GM20431 (cell line): ENCODE measurements around the gene CSHL1.
"Not testable (repeated sequence)": the region's sequence is repeated elsewhere in the genome, so short reads cannot be mapped to it uniquely, and the experiment has no call there.

Experiments used
- in situ Hi-C: fragments of 300-500 bp; cut with MseI, MboI; formaldehyde crosslinking; loops from one replicate; pipeline ENCODE4 v1.15.0; 2020; ENCODE audit warnings: low sequenced_read_pairs; ENCODE audit not compliant: unreplicated experiment

Gene CSHL1

DNA sequence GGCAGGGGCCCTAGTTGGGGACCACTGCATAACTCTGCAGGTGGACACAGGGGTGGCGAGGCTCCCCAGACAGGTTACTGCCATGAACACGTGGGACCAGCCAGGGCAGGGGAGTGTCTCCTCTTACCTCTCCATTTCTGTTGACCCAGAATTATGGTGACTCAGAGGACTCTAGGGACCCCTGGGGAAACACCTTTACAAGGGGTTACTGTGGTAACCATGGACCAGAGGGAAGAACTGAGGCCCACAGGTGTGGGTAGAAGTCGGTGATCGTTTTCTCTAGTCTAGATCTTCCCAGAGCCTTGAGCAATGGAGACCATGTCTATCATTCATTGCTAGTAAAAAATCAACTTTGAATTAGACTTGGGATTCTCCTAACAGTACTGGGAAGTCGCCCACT lies 9.7 kb upstream of the CSHL1 start:
- in situ Hi-C loops, result loop anchor here (25.0 kb wide), 1 partner anchor 342 kb away; the partner anchor contains the start of gene TEX2

DNA sequence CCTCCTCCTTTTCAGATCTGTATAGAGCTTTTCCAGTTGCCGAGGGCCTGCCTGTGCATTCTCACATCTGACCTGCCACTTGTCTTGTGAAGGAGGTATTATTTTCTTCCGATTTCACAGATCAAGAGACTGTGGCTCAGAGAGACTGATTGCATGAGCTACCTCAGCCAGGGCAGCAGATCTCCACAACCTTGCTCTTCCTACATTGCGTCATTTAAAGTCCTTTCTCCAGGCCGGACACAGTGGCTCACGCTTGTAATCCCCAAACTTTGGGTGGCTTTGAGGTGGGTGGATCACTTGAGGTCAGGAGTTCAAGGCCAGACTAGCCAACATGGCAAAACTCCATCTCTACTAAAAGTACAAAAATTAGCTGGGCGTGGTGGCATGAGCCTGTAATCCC lies 9.0 kb upstream of the CSHL1 start:
- in situ Hi-C loops, result loop anchor here (25.0 kb wide), 1 partner anchor 342 kb away; the partner anchor contains the start of gene TEX2

DNA sequence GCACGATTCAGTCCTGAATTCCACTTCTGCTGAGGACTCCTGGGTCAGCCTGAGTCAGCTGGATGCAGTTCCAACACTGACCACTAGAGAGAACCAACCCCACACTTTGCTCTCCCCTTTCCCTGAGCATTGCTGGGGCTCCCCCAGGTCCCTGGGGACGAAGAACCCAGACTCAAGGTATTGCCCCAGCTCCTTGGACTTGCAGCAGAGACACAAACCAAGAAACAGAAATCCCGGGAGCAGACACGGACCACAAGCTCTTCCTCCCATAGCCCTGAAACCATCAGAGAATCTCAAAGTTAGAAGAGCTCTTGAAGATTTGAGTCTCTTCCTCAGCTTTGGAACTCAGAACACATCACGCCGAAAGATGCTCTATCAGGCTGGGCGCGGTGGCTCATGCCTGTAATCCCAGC lies 8.3 kb upstream of the CSHL1 start:
- in situ Hi-C loops, result loop anchor here (25.0 kb wide), 1 partner anchor 343 kb away; the partner anchor contains the start of gene TEX2

DNA sequence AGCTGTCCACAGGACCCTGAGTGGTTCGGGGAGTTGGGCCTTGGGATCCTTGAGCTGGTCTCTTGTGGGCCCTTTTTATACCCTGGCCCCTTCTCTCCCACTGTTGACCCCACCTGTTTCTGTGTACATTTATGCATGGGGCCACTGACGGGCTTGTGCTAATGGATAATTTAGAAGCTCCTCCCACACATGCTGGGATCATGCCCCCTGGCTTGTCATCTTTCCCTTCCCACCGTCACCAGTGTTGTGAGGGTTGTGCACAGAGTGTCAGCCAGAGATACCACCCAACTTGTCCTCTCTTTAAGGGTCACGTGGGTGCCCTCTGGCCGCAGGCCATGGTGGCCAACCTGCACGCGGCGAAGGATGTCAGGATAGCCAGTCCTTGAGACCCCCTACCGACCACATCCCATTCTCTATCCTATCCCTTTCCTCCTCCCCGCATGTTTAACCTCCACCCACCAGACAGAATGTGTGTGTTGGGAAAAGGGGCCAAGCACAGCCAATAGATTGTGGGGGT lies 7.8 kb upstream of the CSHL1 start, which contains the start of gene GH1:
TSS of gene GH1 (minus strand) at position 51 of the 517 bp plus-strand sequence. CDS start 63 bp downstream, outside the sequence.
- in situ Hi-C loops, result loop anchor here (25.0 kb wide), 1 partner anchor 343 kb away; the partner anchor contains the start of gene TEX2

DNA sequence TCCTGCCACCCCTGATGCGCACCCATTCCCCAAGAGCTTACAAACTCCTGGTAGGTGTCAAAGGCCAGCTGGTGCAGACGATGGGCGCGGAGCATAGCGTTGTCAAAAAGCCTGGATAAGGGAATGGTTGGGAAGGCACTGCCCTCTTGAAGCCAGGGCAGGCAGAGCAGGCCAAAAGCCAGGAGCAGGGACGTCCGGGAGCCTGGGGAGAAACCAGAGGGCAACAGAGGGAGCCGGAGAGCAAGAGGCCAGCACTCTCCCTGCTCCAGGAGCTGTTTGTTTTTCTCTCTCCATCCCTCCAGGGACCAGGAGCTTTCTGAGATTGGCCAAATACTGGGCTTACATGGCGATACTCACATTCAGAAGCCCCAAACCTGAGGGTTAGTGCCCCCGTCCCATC lies 7.2 kb upstream of the CSHL1 start:
- in situ Hi-C loops, result loop anchor here (25.0 kb wide), 1 partner anchor 344 kb away; the partner anchor contains the start of gene TEX2

DNA sequence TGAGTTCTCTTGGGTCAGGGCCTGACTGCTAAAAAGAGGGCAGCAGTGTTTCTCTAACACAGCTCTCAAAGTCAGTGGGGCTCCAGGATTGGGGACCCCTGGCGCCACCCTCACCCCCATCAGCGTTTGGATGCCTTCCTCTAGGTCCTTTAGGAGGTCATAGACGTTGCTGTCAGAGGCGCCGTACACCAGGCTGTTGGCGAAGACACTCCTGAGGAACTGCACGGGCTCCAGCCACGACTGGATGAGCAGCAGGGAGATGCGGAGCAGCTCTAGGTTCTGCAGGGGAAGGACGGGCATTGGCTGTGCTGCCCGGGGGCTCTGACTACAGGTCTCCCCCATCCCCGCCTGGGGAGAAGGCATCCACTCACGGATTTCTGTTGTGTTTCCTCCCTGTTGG lies 6.6 kb upstream of the CSHL1 start:
- in situ Hi-C loops, result loop anchor here (25.0 kb wide), 1 partner anchor 345 kb away; the partner anchor contains the start of gene TEX2

DNA sequence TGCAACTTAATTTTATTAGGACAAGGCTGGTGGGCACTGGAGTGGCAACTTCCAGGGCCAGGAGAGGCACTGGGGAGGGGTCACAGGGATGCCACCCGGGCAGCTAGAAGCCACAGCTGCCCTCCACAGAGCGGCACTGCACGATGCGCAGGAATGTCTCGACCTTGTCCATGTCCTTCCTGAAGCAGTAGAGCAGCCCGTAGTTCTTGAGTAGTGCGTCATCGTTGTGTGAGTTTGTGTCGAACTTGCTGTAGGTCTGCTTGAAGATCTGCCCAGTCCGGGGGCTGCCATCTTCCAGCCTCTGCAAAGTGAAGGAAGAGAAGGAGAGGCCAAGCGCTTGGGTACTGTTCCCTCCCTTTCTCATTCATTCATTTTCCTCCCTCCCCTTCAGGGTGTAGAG lies 6.1 kb upstream of the CSHL1 start:
- in situ Hi-C loops, result loop anchor here (25.0 kb wide), 1 partner anchor 345 kb away; the partner anchor contains the start of gene TEX2

DNA sequence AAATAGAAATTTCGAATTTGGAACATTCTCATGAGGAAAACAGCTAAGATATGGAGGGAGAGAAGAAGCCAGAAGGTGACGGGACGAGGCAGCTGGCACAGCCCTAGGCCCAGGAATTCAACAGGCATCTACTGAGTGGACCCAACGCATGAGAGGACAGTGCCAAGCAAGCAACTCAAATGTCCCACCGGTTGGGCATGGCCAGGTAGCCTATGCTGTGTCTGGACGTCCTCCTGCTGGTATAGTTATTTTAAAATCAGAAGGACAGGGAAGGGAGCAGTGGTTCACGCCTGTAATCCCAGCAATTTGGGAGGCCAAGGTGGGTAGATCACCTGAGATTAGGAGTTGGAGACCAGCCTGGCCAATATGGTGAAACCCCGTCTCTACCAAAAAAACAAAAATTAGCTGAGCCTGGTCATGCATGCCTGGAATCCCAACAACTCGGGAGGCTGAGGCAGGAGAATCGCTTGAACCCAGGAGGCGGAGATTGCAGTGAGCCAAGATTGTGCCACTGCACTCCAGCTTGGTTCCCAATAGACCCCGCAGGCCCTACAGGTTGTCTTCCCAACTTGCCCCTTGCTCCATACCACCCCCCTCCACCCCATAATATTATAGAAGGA lies 5.6 kb upstream of the CSHL1 start:
- in situ Hi-C loops, result loop anchor here (25.0 kb wide), 1 partner anchor 346 kb away; the partner anchor contains the start of gene TEX2

DNA sequence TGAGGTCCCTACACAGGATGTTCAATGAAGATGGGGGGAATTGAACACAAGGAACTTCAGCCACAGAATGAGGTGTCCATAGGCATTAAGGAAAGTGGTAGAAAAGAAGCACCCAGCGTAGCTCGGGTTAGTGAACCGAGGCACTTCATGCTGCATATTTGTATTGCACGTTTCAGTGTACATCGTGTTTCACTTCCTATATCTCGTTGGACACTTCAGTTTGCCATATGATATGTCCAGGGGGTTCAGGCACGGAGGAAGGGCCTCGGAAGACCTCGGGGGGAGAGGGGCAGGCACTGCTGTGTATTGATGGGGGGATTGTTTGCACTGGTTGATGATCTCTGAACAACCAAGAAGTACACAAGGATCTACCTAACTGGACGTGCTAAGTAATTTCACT lies 4.7 kb upstream of the CSHL1 start:
- in situ Hi-C loops, result loop anchor here (25.0 kb wide), 1 partner anchor 347 kb away; the partner anchor contains the start of gene TEX2

DNA sequence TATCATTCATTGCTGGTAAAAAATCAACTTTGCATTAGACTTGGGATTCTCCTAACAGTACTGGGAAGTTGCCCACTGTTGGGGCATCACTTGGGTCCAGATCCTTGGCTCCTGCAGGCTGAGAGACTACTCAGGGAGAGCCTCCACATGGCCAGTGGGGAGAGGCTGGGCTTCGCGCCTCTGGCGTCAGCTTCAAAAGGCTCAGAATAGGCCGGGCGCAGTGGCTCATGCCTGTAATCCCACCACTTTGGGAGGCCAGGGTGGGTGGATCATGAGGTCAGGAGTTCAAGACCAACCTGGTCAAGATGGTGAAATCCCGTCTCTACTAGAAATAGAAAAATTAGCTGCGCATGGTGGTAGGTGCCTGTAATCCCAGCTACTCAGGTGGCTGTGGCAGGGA lies 3.4 kb upstream of the CSHL1 start:
- in situ Hi-C loops, result loop anchor here (25.0 kb wide), 1 partner anchor 348 kb away; the partner anchor contains the start of gene TEX2

DNA sequence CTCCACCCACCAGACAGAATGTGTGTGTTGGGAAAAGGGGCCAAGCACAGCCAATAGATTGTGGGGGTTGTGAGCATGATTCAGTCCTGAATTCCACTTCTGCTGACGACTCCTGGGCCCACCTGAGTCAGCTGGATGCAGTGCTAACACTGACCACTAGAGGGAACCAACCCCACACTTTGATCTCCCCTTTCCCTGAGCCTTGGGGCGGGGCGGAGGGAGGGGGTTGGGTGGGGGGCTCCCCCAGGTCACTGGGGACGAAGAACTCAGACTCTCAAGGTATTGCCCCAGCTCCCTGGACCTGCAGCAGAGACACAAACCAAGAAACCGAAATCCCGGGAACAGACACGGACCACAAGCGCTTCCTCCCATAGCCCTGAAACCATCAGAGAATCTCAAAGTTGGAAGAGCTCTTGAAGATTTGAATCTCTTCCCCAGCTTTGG lies 621 bp upstream of the CSHL1 start:
- in situ Hi-C loops, result loop anchor here (25.0 kb wide), 1 partner anchor 351 kb away; the partner anchor contains the start of gene TEX2

DNA sequence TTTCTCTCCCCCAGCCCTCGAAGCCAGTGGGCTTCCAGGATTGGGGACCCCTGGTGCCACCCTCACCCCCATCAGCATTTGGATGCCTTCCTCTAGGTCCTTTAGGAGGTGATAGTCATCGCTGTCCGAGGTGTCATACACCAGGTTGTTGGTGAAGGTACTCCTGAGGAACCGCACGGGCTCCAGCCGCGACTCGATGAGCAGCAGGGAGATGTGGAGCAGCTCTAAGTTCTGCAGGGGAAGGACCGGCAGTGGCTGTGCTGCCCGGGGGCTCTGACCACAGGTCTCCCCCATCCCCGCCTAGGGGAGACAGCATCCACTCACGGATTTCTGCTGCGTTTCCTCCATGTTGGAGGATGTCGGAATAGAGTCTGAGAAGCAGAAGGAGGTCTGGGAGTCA lies 962 bp downstream of the CSHL1 start:
- in situ Hi-C loops, result loop anchor here (25.0 kb wide), 1 partner anchor 352 kb away; the partner anchor contains the start of gene TEX2

DNA sequence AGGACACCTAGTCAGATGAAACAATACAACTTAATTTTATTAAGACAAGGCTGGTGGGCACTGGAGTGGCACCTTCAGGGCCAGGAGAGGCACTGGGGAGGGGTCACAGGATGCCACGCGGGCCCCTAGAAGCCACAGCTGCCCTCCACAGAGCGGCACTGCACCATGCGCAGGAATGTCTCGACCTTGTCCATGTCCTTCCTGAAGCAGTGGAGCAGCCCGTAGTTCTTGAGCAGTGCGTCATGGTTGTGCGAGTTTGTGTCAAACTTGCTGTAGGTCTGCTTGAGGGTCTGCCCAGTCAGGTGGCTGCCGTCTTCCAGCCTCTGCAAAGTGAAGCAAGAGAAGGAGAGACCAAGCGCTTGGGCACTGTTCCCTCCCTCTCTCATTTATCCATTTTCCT lies 1.5 kb downstream of the CSHL1 start:
- in situ Hi-C loops, result loop anchor here (25.0 kb wide), 1 partner anchor 353 kb away; the partner anchor contains the start of gene TEX2

DNA sequence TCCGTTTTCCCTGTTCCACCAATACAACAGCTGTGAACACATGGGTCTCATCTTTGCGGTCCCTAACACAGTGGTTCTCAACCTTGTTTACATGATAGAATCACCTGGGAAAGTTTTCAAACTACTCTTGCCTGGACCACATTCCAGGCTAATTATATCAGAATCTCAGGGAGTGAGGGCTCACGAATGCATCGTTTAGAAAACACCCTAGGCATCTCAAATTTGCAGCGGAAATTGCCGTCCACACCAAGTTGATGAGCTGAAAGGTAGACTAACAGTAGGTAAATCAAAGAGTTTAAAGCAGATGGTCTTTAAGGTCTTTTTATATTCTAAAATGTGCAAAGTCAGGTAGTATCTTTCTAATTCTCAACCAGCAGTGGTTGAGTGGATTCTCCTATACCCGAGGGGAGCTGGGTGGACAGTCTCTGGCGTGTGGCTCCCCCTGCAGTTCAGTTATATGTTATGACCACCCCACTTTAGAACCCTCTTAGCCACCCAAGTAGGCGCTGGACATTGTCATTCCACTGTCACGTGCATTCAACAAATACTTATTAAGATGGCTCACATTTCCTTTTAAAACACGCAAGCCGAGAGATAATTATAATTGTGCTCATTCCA lies 3.8 kb downstream of the CSHL1 start:
- in situ Hi-C loops, result loop anchor here (25.0 kb wide), 1 partner anchor 355 kb away; the partner anchor contains the start of gene TEX2

DNA sequence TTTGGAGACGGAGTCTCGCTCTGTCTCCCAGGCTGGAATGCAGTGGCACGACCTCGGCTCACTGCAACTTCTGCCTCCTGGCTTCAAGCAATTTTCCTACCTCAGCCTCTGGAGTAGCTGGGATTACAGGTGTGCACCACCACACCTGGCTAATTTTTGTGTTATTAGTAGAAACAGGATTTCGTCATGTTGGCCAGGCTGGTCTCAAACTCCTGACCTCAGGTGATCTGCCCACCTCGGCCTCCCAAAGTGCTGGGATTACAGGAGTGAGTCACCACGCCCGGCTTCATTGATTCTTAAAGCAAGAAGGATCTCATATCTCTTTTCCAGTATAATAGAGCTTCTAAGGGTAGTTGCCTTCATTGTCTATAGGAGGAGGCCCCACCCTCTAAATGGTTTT lies 6.3 kb downstream of the CSHL1 start:
- in situ Hi-C loops, result loop anchor here (25.0 kb wide), 1 partner anchor 358 kb away; the partner anchor contains the start of gene TEX2

DNA sequence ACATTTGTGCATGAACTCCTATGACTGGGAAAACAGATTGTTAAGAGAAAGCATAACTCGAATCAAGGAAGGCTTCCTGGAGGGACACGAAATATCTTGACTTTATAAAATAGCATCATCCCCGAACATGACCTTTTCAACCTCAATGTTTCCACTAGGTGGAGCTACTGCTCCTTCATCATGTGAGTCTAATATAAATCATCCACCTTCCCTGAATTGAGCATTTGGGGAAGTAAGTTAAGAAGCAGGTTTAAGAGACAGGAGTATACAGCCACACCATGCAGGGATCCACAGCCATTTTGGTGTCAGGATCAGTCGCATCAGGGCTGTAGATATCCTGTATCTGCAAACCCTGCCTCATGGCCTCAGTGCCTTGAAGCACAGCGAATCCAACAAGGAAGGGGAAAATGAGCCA lies 7.3 kb downstream of the CSHL1 start:
- in situ Hi-C loops, result loop anchor here (25.0 kb wide), 1 partner anchor 359 kb away; the partner anchor contains the start of gene TEX2

DNA sequence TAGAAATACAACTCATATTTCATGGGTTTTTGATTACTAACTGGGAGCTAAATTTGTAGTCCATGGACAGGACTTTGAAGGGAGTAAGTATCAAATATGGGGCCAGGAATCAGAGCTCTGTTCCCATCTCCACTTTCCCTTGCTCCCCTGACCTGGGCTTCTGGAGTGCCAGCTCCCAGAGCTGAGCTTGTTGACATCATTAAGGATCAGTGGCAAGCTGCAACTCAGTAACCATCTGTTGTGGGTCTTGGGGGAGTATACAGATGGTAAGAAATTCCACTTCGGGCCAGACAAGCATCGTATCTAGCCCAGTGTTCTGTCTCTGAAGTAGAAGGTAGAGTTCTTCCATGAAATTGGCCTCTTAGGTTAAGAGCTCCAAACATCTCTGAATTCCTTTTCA lies 9.1 kb downstream of the CSHL1 start:
- in situ Hi-C loops, result loop anchor here (25.0 kb wide), 1 partner anchor 360 kb away; the partner anchor contains the start of gene TEX2

DNA sequence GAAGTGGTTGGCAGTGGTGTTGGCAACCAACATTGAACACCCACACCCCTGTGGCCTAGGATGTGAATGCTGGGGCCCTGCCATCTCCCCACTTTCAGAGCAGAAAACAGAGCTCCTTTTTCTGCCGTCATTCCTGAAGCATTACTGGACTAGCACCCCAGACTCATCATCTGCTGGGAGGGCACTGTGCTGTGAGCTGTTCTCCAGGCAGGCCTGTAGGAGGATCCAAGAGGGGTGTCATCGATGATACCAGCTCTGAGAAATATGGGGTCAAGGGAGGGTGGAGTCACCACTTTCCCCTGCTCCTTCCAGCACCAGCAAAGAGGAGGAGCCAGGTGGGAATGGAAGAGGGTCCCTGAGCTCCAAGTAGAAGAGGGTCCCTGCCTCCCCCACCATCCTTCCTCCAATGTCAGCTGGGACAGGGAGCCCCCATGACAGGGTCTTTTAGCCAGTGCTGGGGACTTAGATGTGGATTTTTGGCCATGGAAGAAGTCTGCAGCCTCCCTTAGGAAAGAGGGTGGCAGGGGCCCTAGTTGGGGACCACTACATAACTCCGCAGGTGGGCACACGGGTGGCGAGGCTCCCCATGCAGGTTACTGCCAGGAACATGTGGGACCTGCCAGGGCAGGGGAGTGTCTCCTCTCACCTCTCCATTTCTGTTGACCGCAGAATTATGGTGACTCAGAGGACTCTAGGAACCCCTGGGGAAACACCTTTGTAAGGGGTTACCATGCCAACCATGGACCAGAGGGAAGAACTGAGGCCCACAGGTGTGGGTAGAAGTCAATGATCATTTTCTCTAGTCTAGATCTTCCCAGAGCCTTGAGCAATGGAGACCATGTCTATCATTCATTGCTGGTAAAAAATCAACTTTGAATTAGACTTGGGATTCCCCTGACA lies 11.9 kb downstream of the CSHL1 start:
- in situ Hi-C loops, result not testable (repeated sequence)
